PC-9 (cell line): Measurements from ENCODE around the gene EMSY. TPM values are rescaled to one million over a fixed set of nuclear protein-coding genes. Genes with fewer than 3 reads are reported as not detected.

ENCODE experiments used
- BruUV-seq: library from RNA; stranded (reverse); fragments of 400-500 nt; replicated peaks from 2 replicates; lab custom pipeline; 2021; lab: Mats Ljungman, UMichigan
- CTCF ChIA-PET: fragments of 300-600 bp; sonication (Branson Sonifier 250); formaldehyde crosslinking; loops from one replicate; lab custom pipeline; 2022; ENCODE audit warnings: antibody characterized with exemption; lab: Charles Lee
- POLR2A ChIA-PET: fragments of 300-600 bp; sonication (Branson Sonifier 250); formaldehyde crosslinking; loops from one replicate; lab custom pipeline; 2022; ENCODE audit warnings: antibody characterized with exemption; ENCODE audit not compliant: unreplicated experiment; lab: Charles Lee
- DNase-seq, 2 experiments: peaks; one replicate each; pipeline versions ENCODE4 v3.0.0 to v3.0.0-alpha.2; 2015 to 2022; ENCODE audit warnings: mixed read lengths in 1 of 2
- H2AFZ ChIP-seq: fragments of 200-600 bp; sonication (generic); 2 replicates; pipeline ENCODE4 v1.8.1; 2017; ENCODE audit warnings: antibody characterized with exemption
- H3F3A ChIP-seq: fragments of 200-600 bp; sonication (generic); 2 replicates; pipeline ENCODE4 v1.8.1; 2017; ENCODE audit warnings: antibody characterized with exemption, mild to moderate bottlenecking, low read depth; ENCODE audit not compliant: insufficient read depth
- H3K27ac ChIP-seq: fragments of 200-600 bp; sonication (generic); 2 replicates; pipeline ENCODE4 v1.6.1; 2016; ENCODE audit warnings: mixed run types
- H3K27me3 ChIP-seq: fragments of 200-600 bp; sonication (generic); 2 replicates; pipeline ENCODE4 v1.6.1; 2016; ENCODE audit warnings: low read depth, mixed run types; ENCODE audit not compliant: insufficient read depth
- H3K36me3 ChIP-seq: fragments of 200-600 bp; sonication (generic); 2 replicates; pipeline ENCODE4 v1.6.1; 2016; ENCODE audit warnings: low read depth, mixed run types
- H3K4me1 ChIP-seq: fragments of 200-600 bp; sonication (generic); replicated peaks from 2 replicates; pipeline ENCODE4 v1.6.1; 2016; ENCODE audit warnings: mixed run types; ENCODE audit not compliant: insufficient read depth
- H3K4me2 ChIP-seq: fragments of 200-600 bp; sonication (generic); 2 replicates; pipeline ENCODE4 v1.6.1; 2017; ENCODE audit warnings: mixed run types
- H3K4me3 ChIP-seq: fragments of 200-600 bp; sonication (generic); 2 replicates; pipeline ENCODE4 v1.6.1; 2016; ENCODE audit warnings: mixed run types
- H3K79me2 ChIP-seq: fragments of 200-600 bp; sonication (generic); 2 replicates; pipeline ENCODE4 v1.6.1; 2017; ENCODE audit warnings: low read depth, mixed run types
- H3K9me2 ChIP-seq: fragments of 200-600 bp; sonication (generic); 2 replicates; pipeline ENCODE4 v1.8.1; 2017; ENCODE audit warnings: mild to moderate bottlenecking; ENCODE audit not compliant: insufficient read depth
- H3K9me3 ChIP-seq: fragments of 200-600 bp; sonication (generic); 2 replicates; pipeline ENCODE4 v1.8.1; 2016; ENCODE audit warnings: low read depth; ENCODE audit not compliant: insufficient read depth
- H4K20me1 ChIP-seq: fragments of 200-600 bp; sonication (generic); 2 replicates; pipeline ENCODE4 v1.8.1; 2017; ENCODE audit not compliant: insufficient read depth
- EZH2 ChIP-seq: fragments of 200-600 bp; sonication (generic); IDR thresholded peaks from 2 replicates; pipeline ENCODE4 v1.8.0; 2017; ENCODE audit warnings: antibody characterized with exemption, low read depth
- intact Hi-C: fragments of 100-400 bp; cut with micrococcal nuclease; formaldehyde crosslinking; loops from one replicate; pipeline ENCODE4 v1.10.0; 2022; ENCODE audit not compliant: unreplicated experiment
- total RNA-seq: library from RNA; stranded (reverse); gene quantifications from 2 replicates; pipeline ENCODE4 v1.2.3, GENCODE V29; 2021
- TF ChIP-seq, protein P1 (sequence below): fragments of 200-600 bp; sonication (generic); conservative IDR thresholded peaks from 2 replicates; pipeline ENCODE4 v1.6.1; 2017; ENCODE audit warnings: mixed run types, antibody characterized with exemption, mild to moderate bottlenecking, moderate library complexity

Gene EMSY
- total RNA-seq, 1 experiment from 2014 or later = 37.4 TPM

- intact Hi-C loops = no loop called here
- Histone ChIP-seq H3K27me3 (no peaks in the 10 kb centered on the region), H3F3A (no peaks in the 10 kb centered on the region), H3K4me3 (no peak overlapping the region), H3K4me1 (0 out of 2 replicates have a peak, but pooled peaks cover 12% of the 10 kb centered on the region), H3K36me3 (peaks cover 28% of the 10 kb centered on the region), H4K20me1 (0 out of 2 replicates have a peak, but pooled peaks cover 3% of the 10 kb centered on the region), H3K9me3 (no peaks in the 10 kb centered on the region), H2AFZ (no peak overlapping the region), H3K4me2 (no peak overlapping the region), H3K9me2 (no peaks in the 10 kb centered on the region), H3K79me2 (peaks cover 1% of the 10 kb centered on the region), H3K27ac (no peak overlapping the region)
- TF ChIP-seq EZH2 = no peak
- TF ChIP-seq, protein P1, sequence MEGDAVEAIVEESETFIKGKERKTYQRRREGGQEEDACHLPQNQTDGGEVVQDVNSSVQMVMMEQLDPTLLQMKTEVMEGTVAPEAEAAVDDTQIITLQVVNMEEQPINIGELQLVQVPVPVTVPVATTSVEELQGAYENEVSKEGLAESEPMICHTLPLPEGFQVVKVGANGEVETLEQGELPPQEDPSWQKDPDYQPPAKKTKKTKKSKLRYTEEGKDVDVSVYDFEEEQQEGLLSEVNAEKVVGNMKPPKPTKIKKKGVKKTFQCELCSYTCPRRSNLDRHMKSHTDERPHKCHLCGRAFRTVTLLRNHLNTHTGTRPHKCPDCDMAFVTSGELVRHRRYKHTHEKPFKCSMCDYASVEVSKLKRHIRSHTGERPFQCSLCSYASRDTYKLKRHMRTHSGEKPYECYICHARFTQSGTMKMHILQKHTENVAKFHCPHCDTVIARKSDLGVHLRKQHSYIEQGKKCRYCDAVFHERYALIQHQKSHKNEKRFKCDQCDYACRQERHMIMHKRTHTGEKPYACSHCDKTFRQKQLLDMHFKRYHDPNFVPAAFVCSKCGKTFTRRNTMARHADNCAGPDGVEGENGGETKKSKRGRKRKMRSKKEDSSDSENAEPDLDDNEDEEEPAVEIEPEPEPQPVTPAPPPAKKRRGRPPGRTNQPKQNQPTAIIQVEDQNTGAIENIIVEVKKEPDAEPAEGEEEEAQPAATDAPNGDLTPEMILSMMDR = no peak
- no TSS peak for BruUV-seq
- no peak for DNase-seq
- POLR2A ChIA-PET = no interaction called here
- CTCF ChIA-PET = no interaction called here
Measured at GRCh38 chr11:76453248-76453647, 8.4 kb downstream of the EMSY start.

GRCh38 chr11:76455331-76455730 is 10.5 kb downstream of the EMSY start:
- intact Hi-C loops = no loop called here
- DNase-seq = peak in 1 of 2 experiments; percentile 3
- Histone ChIP-seq H3K36me3 (peaks cover 34% of the 10 kb centered on the region), H3K9me2 (no peaks in the 10 kb centered on the region), H3K79me2 (no peaks in the 10 kb centered on the region; the same call in 1 of the 2 replicates), H3K9me3 (no peaks in the 10 kb centered on the region), H2AFZ (no peak overlapping the region), H3K4me3 (no peak overlapping the region), H3K27ac (0 out of 2 replicates have a peak overlapping the region, but pooled peaks have one; percentile 5), H4K20me1 (no peaks in the 10 kb centered on the region), H3K4me1 (0 out of 2 replicates have a peak, but pooled peaks cover 12% of the 10 kb centered on the region), H3K27me3 (no peaks in the 10 kb centered on the region), H3K4me2 (no peak overlapping the region), H3F3A (no peaks in the 10 kb centered on the region)
- POLR2A ChIA-PET = no interaction called here
- no peak for TF ChIP-seq EZH2
- TF ChIP-seq, protein P1 = no peak
- no TSS peak for BruUV-seq
- CTCF ChIA-PET = no interaction called here

DNA sequence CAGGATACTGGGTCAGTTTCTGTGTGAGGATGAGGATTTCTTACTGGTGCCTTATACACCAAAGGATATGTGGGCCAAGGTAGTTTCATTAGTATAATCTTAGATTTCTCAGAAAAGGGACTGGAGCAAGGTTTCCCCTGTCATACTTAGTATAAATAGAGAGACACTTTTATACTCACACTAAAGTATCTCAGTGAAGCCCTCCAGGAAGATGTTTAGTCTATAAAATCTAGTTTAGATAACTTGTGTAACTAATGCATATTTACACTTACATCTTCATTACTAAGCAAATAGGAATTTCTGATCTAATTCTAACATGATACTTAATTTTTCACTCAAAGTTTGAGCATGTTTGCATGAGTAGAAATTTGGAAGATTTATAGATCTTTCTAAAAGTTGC is 11.1 kb downstream of the EMSY start:
- H4K20me1 ChIP-seq = no peaks in the 10 kb centered on the region
- no peaks in the 10 kb centered on the region for H3F3A ChIP-seq
- no peak overlapping the region for H2AFZ ChIP-seq
- no peaks in the 10 kb centered on the region for H3K9me2 ChIP-seq
- no peak for DNase-seq
- 0 out of 2 replicates have a peak overlapping the region, but pooled peaks have one; percentile 5 for H3K27ac ChIP-seq
- intact Hi-C loops = no loop called here
- no peaks in the 10 kb centered on the region for H3K9me3 ChIP-seq
- CTCF ChIA-PET = no interaction called here
- TF ChIP-seq, protein P1 = no peak
- TF ChIP-seq EZH2 = no peak
- 0 out of 2 replicates have a peak, but pooled peaks cover 12% of the 10 kb centered on the region for H3K4me1 ChIP-seq
- peaks cover 39% of the 10 kb centered on the region for H3K36me3 ChIP-seq
- no TSS peak for BruUV-seq
- H3K4me2 ChIP-seq = no peak overlapping the region
- POLR2A ChIA-PET = no interaction called here
- H3K27me3 ChIP-seq = no peaks in the 10 kb centered on the region
- H3K4me3 ChIP-seq = no peak overlapping the region
- H3K79me2 ChIP-seq = no peaks in the 10 kb centered on the region; the same call in 1 of the 2 replicates
